GM23248 (cell line): ENCODE data around the gene ZNF771.

ENCODE experiments used
- EZH2 ChIP-seq: fragments of 200-600 bp; sonication (generic); IDR thresholded peaks from 2 replicates; pipeline ENCODE4 v1.6.1; 2018; ENCODE audit warnings: antibody characterized with exemption, mild to moderate bottlenecking; ENCODE audit not compliant: insufficient read depth, poor library complexity, severe bottlenecking
- EZH2phosphoT487 ChIP-seq: fragments of 200-600 bp; sonication (generic); IDR thresholded peaks from 2 replicates; pipeline ENCODE4 v1.6.1; 2018; ENCODE audit warnings: antibody characterized with exemption, moderate library complexity, mild to moderate bottlenecking, low read depth; ENCODE audit not compliant: insufficient read depth

- TF ChIP-seq EZH2: no peak
- no peak for TF ChIP-seq EZH2phosphoT487
These were observed 36.1 kb upstream of the ZNF771 start for GRCh38 chr16:30371248-30371816.
